NCI-H1048 (cell line): Measurements from ENCODE around the gene RTL1.

Source experiments
- DNase-seq: peaks from one replicate; lab custom pipeline; 2025; lab: John Stamatoyannopoulos, UW

RTL1 gene

DNA sequence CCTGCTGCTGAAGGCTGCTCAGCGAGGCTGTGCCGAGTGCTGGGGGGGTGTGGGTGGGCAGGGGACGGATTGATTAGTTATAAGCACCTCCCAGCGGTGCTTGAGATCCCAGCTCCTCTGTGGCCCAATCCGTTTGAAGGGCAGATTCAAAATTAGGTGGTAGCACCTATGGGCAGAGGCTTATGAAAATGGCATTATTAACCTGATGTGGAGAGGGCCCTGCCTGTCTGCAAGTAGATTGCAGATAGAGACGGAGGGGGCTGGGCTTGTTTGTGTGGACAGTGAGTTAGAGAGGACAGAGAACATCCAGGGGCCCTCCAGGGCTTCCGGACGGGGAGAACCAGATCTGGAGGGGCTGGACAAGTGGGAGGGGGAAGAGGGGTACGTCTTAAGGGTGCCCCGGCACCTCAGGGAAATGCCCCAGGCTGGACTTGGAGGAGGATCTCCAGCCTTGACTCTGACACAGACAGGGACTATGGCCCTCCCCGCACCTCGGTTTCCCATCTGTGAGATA is at the start of gene RTL1:
TSS of gene RTL1 (minus strand) at position 51 of the 514 bp plus-strand sequence. CDS start 18,934 bp downstream, outside the sequence.
- DNase-seq = no peak

DNA sequence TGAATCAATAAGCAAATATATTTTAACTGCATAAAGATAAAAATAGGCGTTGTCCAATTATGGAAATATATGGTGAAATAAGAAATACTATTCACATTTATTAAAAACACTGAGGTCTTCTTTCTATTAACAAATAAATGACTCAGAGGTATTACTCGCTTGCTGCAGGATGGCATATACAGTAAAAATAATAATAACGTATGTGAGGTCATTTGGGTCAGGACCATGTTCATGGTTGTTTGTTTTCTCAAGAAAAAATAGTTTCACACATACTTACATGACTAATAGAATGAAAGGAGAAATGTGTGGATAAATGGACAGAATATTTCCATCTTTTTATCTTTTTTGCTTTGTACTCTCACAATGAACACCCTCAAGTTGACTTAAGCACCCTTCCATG is 46.5 kb upstream of the RTL1 start:
- DNase-seq = no peak

DNA sequence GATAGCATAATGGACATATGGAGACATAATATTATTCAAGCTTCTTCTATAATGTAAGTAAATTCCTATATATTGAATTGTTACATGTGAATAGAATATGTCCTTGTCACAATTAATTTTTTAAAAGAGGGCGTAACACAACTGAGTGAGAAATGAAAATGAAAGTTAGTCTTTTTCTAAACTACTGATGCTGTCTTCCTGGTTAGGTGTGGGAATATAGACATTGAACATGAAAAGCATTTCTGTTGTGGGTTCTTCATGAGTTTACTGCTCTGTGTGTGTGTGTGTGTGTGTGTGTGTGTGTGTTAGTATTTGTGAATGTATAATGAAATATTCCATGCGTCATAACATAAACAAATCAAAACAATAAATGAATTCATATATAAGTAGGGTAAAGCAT is 40.5 kb upstream of the RTL1 start:
- no peak for DNase-seq

DNA sequence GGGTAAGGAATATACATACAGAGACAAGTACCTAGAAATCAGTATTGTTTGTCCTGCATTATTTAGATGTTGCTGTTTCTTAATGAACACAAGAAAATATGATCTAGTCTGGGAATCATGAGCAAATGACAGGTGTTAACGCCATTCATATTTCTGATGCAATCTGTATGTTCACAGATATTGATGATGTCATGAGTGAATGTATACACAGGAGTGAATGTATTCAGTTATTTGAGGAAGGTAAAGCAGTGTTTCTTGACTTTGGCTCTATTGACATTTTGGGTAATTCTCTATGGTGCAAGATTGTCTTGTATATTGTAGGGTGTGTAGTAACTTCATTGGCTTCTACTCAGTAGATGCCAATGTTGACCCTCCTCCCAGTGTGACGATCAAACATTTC is 26.7 kb upstream of the RTL1 start:
- no peak for DNase-seq

DNA sequence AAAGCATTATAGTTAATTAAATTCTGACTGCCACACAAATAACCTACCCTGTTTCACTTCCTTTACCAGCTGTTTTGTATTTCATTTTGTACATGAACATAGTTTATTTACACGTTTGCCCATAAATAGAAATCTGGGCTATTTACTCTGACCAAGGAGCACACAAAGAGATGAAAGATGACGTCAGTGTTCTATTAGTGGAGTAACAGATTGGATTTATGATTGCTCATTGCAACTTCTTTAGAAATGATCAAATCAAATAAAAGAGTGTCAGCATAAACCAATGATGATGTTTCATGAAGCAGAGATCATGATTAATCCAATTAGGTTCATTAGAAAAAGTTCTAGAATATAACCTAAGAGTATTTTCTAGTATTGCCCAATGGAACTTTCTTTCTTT is 12.0 kb upstream of the RTL1 start:
- no peak for DNase-seq

DNA sequence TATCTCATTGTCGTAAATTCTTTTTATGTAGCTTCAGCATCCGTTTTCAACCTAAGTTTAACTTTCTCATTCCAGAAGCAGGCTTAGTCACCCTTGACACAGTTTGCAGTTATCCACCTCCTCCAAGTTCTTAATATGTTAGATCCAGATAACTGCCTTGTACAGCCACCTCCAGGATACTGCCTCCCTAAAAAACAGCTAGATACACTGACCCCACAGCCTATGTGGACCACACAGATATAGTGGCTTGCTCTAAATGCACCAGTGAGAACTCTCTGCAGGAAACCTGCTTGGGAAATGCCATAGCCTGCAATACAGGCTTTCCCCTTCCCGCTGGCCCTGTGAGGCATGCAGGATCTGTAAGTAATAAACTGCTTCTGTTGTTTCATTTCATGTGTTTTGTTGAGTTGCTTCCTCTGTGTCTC is 11.1 kb upstream of the RTL1 start:
- no peak for DNase-seq

DNA sequence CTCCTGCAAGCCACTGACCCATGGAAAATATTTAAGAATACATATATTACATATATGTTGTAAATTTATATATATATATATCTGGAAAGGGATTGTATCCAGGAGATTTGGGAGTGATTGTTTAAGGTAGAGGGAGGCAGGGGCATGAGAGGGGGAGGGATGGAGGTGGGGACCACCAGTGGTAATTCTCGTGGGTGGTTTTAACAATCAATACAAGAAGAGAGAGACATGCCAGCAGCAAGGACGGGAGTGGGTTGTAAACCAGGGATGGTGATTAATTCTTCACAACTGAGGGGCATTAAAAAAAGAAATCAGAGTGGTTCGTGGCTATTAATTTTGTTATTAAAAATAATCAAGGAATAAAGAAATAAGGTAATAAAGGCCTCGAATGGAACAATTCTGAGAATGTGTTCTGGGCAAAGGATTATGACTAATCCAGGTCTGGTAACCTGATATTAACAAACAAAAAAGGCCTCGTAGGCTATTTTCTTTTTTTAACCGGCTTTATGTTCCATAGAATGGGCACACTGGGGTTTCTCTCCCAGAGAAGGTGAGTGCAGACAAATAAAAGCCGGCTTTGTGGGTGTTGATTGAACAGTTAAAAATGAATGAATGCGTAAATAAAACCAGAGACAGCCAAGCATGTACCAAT is 8.3 kb upstream of the RTL1 start:
- DNase-seq = no peak

DNA sequence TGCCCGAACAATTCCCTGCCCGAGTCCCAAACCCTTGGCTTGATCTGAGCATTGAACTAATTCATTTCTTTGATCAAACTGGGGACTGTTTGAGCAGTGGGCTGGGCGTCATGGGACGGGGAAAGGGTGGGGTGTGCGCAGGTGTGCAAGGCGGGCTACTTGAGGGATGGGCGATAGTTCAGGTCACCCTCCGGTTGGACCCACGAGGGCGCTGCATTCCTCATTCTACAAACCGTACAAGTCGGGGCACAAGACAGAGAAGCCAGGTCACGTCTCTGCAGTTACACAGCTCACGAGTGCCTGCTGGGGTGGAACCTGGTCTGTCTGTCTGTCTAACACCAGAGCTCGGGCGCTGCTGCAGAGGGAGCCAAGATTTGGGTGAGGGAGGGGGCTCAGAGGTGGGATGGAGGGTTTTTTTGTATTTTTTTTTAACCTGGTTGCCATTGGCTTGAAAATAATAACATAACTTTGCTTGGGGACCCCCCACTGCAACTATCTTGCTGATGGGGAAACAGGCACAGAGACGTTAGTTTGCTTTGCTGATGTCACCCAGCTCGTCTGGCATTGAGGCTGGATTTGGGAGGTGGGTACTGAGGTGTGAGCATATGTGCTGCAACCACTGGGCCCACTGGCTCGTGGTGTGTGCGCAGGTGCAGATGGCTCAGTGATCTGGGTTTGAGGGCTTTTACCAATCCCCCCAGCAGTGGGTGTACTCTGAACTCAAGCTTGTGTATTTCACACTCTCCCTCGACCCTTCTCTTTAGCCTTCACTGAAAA is 7.6 kb upstream of the RTL1 start:
- DNase-seq = no peak

DNA sequence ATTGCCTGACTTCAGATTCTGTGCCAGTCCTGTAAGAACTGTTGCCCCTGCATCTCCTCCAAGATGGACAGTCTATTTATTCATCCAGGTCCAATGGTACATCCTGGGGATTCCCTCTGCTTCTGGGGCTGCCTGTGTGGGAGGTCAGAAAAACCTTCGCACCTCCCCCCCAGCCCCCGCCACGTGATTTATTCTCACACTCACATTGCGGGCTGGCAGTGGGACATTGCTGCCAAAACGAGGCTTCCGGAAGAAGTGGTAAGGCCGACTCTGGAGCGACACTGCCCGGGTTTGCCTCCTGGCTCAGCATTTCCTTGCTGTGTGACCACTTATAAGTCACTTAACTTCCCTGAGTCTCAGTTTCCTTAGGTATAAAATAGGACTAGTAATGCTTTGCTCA is 5.9 kb upstream of the RTL1 start:
- DNase-seq = no peak

DNA sequence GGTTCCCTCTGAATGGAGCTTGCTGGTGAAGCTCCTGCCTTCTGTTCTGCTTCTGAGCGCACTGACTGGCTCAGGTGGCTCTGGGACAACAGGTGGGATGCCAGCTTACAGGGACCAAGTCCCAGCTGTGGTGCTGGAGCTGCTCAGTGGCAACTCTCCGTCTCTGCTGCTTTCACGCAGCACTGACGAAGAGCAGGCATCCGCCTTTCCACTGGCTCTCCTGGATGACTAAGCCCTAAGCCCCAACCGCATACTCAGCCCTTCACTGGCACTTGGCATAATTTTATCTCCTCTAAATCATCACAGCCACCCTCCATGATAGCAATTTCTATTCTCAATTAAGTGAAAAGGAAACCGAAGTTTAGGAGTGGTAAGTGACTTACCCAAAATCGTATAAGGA is 3.7 kb upstream of the RTL1 start:
- no peak for DNase-seq

DNA sequence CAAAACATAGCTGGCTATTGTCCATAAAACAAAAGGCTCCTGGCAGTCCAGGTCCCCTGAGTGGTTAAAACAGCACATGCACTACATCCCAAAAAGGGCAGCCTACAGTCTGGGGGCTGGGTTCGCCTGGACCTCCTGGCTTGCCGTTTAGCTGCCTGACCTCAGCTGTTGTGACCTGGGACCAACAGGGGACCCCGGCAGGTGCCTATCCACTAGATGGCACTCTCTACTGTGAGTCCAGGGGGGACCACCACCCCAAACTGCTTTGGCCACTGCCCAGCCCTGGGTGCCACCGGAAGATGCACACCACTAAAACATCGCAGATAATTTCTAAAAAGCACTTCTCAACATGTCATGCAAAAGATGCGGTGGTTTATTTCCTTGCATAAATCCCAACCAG is 2.9 kb upstream of the RTL1 start:
- DNase-seq = no peak

DNA sequence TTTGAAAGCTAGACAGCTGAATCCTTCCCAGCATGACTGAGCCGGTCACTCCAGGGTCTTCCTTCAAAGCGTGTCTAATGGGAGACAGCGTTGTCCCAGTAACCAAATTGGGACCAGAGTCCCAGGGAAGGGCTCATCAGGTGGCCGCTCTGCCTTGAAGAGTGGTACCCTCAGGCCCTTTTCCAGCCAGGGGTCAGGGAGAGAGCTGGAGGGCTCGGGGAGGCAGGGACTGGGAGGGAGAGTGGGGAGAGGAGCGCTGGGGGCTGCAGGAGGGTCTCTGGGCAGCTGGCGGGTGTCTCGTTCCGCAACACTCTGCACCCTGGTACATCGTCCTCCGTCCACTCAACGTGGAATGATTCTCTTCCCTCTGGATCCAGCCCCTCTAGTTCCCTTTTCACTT is 1.6 kb upstream of the RTL1 start:
- DNase-seq = no peak

DNA sequence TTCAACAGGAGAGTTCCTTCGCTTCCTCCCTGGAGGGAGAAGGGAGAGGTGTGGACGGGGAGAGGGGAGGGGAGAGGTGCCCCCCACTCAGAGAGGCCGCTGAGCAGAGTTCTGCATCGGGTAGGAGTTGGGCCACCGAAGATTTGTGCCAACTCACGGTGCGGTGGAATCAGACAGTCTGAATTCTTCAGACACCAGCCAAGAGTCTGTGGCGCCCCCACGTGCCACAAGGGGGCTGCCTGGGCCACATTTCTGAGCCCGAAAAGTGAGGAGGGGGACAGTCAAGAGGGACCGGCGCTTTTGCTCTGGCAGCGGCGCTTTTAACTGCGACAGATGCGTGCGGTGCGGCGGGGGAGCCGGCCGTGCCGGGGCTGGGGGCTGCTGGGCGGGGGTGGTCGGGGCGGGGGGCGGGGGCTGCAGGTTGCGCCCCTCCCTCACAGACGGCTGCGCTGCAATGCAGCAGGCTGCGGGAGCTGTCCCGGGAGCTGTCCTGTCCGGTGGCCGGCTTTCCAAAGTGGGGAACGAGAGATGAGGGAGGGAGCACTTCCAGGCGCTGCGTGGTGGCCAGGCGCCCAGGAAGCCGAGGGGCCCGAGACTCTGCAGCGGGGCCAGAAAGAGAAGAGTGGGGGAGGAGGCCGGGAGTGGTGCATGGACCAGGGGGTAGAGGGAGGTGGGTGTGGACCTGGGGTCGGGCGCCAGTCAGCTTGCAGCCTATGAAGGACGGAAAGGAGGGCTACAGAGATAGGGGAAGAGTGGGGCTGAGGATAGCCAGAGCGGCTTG is 975 bp upstream of the RTL1 start:
- DNase-seq = no peak

DNA sequence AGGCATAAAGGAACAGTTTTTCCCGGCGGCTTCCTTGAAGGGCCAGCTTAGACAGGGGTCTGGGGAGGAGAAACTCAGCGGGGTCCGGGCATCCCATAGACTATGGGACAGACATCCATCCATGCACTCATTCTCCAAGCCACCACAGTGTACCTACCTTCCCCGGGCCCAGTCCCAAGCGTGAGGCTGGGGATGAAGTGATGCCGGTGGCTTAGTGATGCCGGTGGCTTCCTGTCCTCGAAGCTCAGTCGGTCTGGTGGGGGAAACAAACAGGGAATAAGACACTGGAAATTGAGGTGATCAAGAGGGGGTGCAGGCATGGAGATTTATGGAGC is 421 bp downstream of the RTL1 start:
- DNase-seq = no peak

DNA sequence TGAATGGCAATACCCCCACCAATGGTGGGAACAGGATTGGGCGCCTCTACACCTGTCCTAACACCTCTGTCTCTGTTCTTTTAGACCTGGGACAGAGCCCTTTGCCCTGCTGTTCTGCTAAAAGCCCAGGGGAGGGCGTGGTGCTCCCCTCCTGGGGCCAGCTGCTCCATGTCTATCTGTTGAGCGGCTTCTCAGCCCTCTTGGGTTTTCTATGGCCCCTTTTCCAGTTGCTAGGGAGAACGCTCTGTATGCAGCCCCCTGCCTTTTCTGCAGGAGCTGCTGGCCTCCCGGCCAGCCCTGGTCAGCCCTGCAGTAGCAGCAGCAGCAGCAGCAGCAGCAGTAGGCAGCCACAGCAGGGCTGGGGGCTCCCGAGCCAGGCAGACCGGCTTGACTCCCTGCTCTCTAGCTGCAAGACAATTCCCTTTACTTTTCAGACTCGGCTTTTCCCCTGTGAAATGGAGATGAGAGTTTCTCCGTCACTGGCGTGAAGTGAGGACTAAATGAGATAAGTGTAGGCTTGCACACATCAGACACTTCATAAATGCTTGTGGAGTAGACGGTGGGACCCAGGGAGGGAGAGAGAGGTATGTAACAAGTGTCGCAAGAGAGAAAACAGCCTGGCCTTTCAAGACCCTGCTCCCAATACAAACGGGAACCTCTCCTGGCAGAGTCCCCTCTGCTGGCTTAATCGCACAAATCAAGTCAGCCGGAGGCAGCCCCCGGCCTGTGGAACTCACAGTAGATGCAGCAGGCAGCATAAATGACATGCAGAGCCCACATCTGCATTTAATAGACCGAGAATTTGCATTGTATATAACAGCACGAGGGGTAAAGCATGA is 1.0 kb downstream of the RTL1 start:
- no peak for DNase-seq

DNA sequence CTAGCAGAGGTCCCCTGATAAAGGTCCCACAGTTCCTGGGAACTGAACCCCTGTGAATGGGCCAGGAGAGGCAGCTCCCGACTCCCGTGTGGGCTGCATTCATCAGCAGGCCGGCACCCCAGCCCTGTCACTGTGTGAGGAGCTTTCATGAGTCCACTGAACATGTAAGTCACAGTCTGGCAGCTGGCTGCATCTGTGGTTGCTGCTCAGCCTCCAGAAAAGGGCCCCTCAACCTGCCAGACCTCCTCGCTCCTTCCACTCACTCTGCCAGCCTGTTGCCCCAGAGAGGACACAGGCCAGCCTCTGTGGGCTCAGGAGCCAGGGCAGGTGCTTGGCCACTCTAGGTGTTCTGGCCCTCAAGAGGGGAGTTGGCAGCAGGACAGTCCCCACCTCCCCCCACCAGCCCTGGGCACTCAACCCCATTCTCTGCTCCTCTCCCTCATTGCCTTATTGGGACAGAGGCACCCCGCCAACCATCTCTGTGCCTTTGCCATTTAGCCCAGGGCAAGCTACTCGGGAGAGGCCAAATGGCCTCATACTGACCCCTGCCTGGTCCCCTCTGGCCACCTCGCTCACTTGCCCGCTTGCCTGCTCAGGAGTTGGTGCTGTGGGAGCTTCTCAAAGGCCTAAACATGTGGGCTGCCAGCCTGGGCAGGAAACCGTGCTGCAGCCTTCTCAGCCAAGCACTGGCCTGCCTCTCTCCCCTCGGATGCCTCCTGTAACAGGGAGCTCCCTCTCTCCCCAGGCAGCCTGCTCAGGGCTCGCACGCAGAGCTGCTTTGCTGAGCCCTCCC is 1.9 kb downstream of the RTL1 start:
- DNase-seq = no peak

DNA sequence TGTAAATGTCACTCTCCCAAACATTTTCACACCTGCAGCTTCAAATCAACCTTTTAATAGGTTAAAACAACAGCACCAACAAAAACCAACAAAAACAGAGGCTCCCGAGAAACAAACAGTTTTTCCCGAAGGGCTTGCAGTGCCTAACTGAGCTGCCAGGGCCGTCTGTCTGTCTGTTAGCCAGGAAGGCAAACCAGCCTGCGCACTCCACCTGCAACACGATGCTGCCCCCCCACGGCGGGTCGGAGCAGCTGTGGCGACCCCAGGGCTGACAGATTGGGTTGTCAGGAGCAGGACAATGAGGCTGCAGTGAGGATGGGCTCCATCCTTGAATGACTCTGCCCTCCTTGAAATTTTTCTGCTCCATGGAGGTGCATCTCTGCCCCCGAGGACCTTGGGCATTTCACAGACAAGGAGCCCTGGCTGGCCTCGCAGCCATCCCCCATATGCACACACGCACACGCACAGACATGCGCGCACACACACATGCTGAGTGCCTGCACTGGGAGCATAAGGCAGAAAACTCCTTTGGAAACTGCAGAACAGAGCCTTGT is 2.6 kb downstream of the RTL1 start:
- no peak for DNase-seq

DNA sequence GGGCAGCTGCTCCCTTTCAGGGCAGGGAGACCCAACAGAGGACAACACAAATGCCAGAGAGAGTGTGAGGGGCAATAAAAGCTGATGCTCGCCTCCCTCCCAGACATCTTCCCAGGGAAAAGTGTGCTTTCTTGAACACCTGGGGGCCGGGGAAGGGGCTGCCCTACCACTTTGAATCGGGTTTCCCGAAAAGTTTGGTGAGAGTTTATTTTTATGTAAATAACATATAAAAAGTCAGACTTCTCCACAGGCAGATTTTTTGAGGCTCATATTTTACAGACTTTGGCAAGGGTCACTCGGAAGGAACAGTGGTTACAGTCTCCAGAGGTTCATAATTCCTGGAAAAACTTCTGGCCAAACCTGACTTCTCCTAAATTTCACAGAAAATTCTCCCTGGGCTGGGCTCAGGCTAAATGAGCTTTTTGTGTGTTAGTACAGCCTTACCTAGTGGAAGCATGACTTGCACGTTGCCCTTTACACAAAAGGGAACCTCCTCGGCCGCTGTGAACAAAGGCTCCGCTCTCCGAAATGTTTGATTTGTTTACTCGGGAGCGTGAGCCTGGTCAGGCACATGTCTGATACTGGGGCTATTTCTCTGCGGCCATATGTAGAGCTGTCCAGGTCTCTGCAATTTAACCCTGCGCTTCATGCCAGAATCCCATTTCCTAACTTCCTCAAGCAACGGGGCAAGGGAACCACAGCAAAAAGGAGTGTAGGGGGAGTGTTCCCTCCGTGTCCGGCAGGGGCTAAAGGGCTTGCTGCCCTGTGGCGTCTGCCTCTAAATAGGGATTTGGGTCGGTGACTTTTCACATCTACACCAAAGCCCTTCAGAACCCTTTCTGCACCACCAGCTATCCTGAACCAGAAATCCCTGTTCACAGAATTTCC is 3.4 kb downstream of the RTL1 start:
- DNase-seq = no peak

DNA sequence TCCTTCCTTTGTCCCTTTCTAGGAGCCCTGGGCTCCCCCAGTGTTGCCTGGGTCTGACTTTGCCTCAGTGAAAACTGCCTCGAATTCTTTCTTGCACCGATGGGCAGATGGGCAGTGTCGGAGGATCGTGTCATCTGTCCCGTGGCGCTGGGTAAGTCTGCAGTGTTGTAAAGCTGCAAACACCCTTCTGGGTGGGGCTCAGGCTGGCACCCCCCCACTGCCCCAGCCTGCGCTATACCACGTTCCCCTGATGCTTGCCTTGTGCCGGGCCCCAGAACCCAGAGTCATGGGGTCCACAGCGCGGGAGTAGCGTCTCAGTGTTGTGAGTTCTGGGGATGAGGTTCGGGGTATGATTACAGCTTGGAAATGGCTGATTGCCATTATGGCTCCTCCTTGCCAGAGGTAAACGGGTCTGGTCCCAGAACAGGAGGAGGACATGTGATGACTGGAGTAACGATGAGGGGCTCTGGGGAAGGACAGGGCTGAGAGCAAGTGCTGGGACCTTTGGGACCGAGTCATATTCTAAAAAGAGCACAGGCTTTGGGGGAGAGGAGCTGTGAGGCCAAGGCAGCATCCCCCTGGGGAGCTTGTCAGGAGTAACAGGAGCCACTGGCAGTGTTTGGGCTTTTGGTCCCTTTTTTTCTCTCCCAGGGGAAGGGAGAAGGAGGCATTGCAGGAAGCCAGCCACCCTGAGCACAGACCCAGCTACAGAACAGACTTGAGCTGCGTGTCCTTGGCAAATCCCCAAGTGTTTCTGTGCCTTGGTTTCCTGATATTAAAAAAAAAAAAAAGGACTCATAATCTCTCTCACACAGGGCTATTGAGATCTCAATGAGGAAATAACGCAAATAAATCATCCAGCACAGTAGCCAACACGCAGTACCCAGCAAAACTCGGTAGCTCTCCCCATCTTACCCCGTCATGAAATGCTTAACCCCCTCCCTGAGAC is 4.3 kb downstream of the RTL1 start:
- no peak for DNase-seq
